Measurements from ENCODE around the gene PKLR.
A peak's percentile ranks its signal among the peaks of the same experiment; 100 is the strongest.

GRCh38 chr1:155255243-155256007, 45.8 kb downstream of the PKLR start, which contains the start of gene ENTREP3:
- TF ChIP-seq CTCF (IDR thresholded peaks at IDR 0.05; ENCODE audit: low read depth, low read length, missing input control) (no peak), YY1 (IDR thresholded peaks at IDR 0.05) (peak; percentile 92), ATF3 (IDR thresholded peaks at IDR 0.05) (no peak), EGR1 (IDR thresholded peaks at IDR 0.05; ENCODE audit: low read depth in 2 of 2) (no peak), REST (IDR thresholded peaks at IDR 0.05) (peak; percentile 21), JUND (IDR thresholded peaks at IDR 0.05) (no peak), RAD21 (IDR thresholded peaks at IDR 0.05) (no peak), SP1 (IDR thresholded peaks at IDR 0.05) (no peak), TAF1 (conservative IDR thresholded peaks at IDR 0.05) (no peak), FOXA2 (IDR thresholded peaks at IDR 0.05) (no peak)
